DND-41 (cell line): ENCODE results near the gene NPB.

Experiments used
- ATAC-seq: fragments of 200-7000 bp; cut with Tn5 transposase; 3 replicates; pipeline ENCODE4 v1.9.1; 2021; ENCODE audit warnings: low read depth; ENCODE audit not compliant: insufficient read depth
- DNase-seq: peaks from one replicate; pipeline ENCODE4 v3.0.0-alpha.2; 2020
- H2AFZ ChIP-seq: 2 replicates; pipeline ENCODE4 v1.6.0; 2012; ENCODE audit warnings: low read depth, low read length
- H3K27ac ChIP-seq: 2 replicates; pipeline ENCODE4 v1.5.1; 2012; ENCODE audit warnings: low read length, inconsistent platforms
- H3K27me3 ChIP-seq: fragments of 200-600 bp; sonication (generic); 2 replicates; pipeline ENCODE4 v1.6.0; 2012; ENCODE audit warnings: low read length, mild to moderate bottlenecking, inconsistent platforms; ENCODE audit not compliant: insufficient read depth, poor library complexity
- H3K36me3 ChIP-seq: 2 replicates; pipeline ENCODE4 v1.5.1; 2012; ENCODE audit warnings: low read length, inconsistent platforms; ENCODE audit not compliant: insufficient read depth
- H3K4me1 ChIP-seq: 2 replicates; pipeline ENCODE4 v1.5.1; 2012; ENCODE audit warnings: mild to moderate bottlenecking, low read length; ENCODE audit not compliant: insufficient read depth
- H3K4me2 ChIP-seq: 2 replicates; pipeline ENCODE4 v1.6.0; 2012; ENCODE audit warnings: mild to moderate bottlenecking, moderate library complexity, low read length, inconsistent platforms; ENCODE audit not compliant: insufficient read depth
- H3K4me3 ChIP-seq, 2 experiments: fragments of 200-600 bp in 1 of 2; shearing (Covaris generic) in 1 of 2; 2 replicates each; pipeline ENCODE4 v1.5.1; 2012 to 2016; ENCODE audit warnings: inconsistent platforms in 2 of 2, low read length in 2 of 2, mild to moderate bottlenecking in 2 of 2, low read depth in 1 of 2, moderate library complexity in 1 of 2
- H3K79me2 ChIP-seq: 2 replicates; pipeline ENCODE4 v1.6.0; 2012; ENCODE audit warnings: low read length, inconsistent platforms; ENCODE audit not compliant: insufficient read depth
- H3K9ac ChIP-seq: 2 replicates; pipeline ENCODE4 v1.6.0; 2012; ENCODE audit warnings: low read depth, mild to moderate bottlenecking, inconsistent platforms, low read length, moderate library complexity
- H3K9me3 ChIP-seq: 2 replicates; pipeline ENCODE4 v1.5.1; 2012; ENCODE audit warnings: low read length, moderate library complexity, mild to moderate bottlenecking, inconsistent platforms; ENCODE audit not compliant: insufficient read depth, severe bottlenecking
- H4K20me1 ChIP-seq: 2 replicates; pipeline ENCODE4 v1.6.0; 2012; ENCODE audit warnings: low read length; ENCODE audit not compliant: insufficient read depth
- CTCF ChIP-seq: IDR thresholded peaks from 2 replicates; pipeline ENCODE4 v1.5.1; 2012; ENCODE audit warnings: borderline replicate concordance, low read length, moderate library complexity, mild to moderate bottlenecking; ENCODE audit not compliant: poor library complexity, severe bottlenecking; ENCODE audit errors: extremely low read depth
- EZH2 ChIP-seq: IDR thresholded peaks from 3 replicates; pipeline ENCODE4 v1.6.1; 2012; ENCODE audit warnings: borderline replicate concordance, low read depth, mild to moderate bottlenecking, moderate library complexity, low read length, inconsistent platforms; ENCODE audit not compliant: severe bottlenecking

The NPB gene

GRCh38 chr17:81898029-81898866 is 3.8 kb upstream of the NPB start:
- H2AFZ ChIP-seq, result no peak overlapping the region
- TF ChIP-seq CTCF, result no peak
- TF ChIP-seq EZH2, result no peak
- peaks cover 12% of the 10 kb centered on the region; the same call in 1 of the 2 replicates for H3K4me1 ChIP-seq
- H3K27ac ChIP-seq, result no peak overlapping the region
- peaks cover 72% of the 10 kb centered on the region for H3K36me3 ChIP-seq
- peaks cover 38% of the 10 kb centered on the region for H3K79me2 ChIP-seq
- H3K4me3 ChIP-seq, result no peak overlapping the region
- DNase-seq (no peak), ATAC-seq (no peak)
- no peaks in the 10 kb centered on the region for H3K27me3 ChIP-seq
- peaks cover 8% of the 10 kb centered on the region; the same call in 1 of the 2 replicates for H4K20me1 ChIP-seq
- no peaks in the 10 kb centered on the region for H3K9me3 ChIP-seq
- H3K9ac ChIP-seq, result no peak overlapping the region
- no peak overlapping the region for H3K4me2 ChIP-seq

GRCh38 chr17:81898885-81899284 is 3.2 kb upstream of the NPB start:
- TF ChIP-seq EZH2, result no peak
- TF ChIP-seq CTCF, result no peak
- Histone ChIP-seq H3K9ac (no peak overlapping the region), H3K27me3 (no peaks in the 10 kb centered on the region), H3K4me1 (peaks cover 5% of the 10 kb centered on the region; the same call in 1 of the 2 replicates), H2AFZ (no peak overlapping the region), H3K36me3 (peaks cover 72% of the 10 kb centered on the region), H4K20me1 (peaks cover 8% of the 10 kb centered on the region; the same call in 1 of the 2 replicates), H3K9me3 (no peaks in the 10 kb centered on the region), H3K4me3 (no peak overlapping the region), H3K27ac (no peak overlapping the region), H3K4me2 (no peak overlapping the region), H3K79me2 (peaks cover 32% of the 10 kb centered on the region)
- DNase-seq, result no peak
- no peak for ATAC-seq

- peaks cover 73% of the 10 kb centered on the region for H3K36me3 ChIP-seq
- no peak overlapping the region for H3K27ac ChIP-seq
- H3K27me3 ChIP-seq, result no peaks in the 10 kb centered on the region
- no peak for ATAC-seq
- no peak overlapping the region for H2AFZ ChIP-seq
- no peak for DNase-seq
- H3K9ac ChIP-seq, result no peak overlapping the region
- H3K9me3 ChIP-seq, result no peaks in the 10 kb centered on the region
- no peak overlapping the region for H3K4me3 ChIP-seq
- no peaks in the 10 kb centered on the region for H3K4me1 ChIP-seq
- no peak for TF ChIP-seq CTCF
- TF ChIP-seq EZH2, result no peak
- peaks cover 25% of the 10 kb centered on the region for H3K79me2 ChIP-seq
- peaks cover 8% of the 10 kb centered on the region; the same call in 1 of the 2 replicates for H4K20me1 ChIP-seq
- H3K4me2 ChIP-seq, result no peak overlapping the region
Measured at GRCh38 chr17:81899514-81900166, 2.4 kb upstream of the NPB start.
